ENCODE measurements around the gene NUP93.

NUP93 gene

DNA sequence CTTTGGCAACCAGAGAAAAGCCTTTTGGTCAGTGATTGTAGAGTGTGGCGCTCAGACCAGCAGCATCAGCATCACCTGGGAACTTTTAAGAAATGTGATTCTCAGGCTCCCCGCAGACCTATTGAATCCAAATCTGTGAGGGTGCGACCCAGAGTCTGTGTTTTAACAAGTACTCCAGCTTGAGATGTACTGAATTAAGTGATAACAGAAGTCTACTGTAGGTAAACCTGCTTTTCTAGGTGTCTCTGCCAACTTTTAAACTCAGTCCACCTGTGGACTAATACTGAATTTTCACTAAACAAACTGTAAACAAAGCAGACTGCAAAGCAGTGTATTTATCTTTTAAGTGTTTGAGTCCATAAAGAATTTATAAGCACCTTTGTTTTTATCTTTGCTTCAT, 43.6 kb downstream of the NUP93 start:
- H3K4me1 ChIP-seq, result peaks cover 0 to 30% (median 18%) of the 10 kb centered on the region in 4 donors
- intact Hi-C loops (cut with DNase I; ENCODE audit: low total_unique reads), result no loop called here

GRCh38 chr16:56774016-56774680, 44.2 kb downstream of the NUP93 start:
- Histone ChIP-seq H3K27me3 (no peaks in the 10 kb centered on the region), H3K4me3 (no peak overlapping the region), H3K4me1 (peaks cover 0 to 30% (median 18%) of the 10 kb centered on the region in 4 donors), H3K27ac (no peak overlapping the region), H3K9me3 (no peaks in the 10 kb centered on the region), H3K36me3 (no peaks in the 10 kb centered on the region)
- TF ChIP-seq CTCF (IDR thresholded peaks at IDR 0.05), result no peak
- DNase-seq, result no peak
- intact Hi-C loops (cut with DNase I; ENCODE audit: low total_unique reads), result no loop called here

More for the DNA sequence above, 43.6 kb downstream of the NUP93 start:
- no peak for DNase-seq
- Histone ChIP-seq H3K9me3 (no peaks in the 10 kb centered on the region), H3K27me3 (no peaks in the 10 kb centered on the region), H3K4me3 (no peak overlapping the region), H3K36me3 (no peaks in the 10 kb centered on the region), H3K27ac (no peak overlapping the region)
- no peak for TF ChIP-seq CTCF (IDR thresholded peaks at IDR 0.05)

DNA sequence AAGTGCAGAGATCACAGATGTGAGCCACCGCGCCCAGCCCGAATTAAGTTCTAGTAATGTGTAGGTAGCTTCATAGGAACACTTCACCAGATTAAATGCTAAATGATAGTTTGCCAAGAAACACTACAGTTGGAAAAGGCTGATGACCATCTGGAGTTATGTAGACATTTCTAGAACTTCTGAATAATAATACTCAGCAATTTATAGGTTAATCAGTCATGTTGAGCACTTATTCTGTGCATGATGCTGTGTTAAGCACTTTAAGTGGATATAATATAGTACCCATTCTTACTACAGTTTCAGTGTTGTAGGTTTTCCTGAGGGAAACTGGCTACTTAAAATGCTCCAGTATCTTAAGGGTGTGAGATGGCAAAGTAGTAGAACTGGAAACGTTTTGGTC, 45.2 kb downstream of the NUP93 start:
- no peak for TF ChIP-seq CTCF (IDR thresholded peaks at IDR 0.05)
- H3K36me3 ChIP-seq, result no peaks in the 10 kb centered on the region
- no peaks in the 10 kb centered on the region for H3K27me3 ChIP-seq
- intact Hi-C loops (cut with DNase I; ENCODE audit: low total_unique reads), result no loop called here
- H3K27ac ChIP-seq, result no peak overlapping the region
- no peaks in the 10 kb centered on the region for H3K9me3 ChIP-seq
- no peak overlapping the region for H3K4me3 ChIP-seq
- no peak for DNase-seq
- peaks cover 0 to 30% (median 18%) of the 10 kb centered on the region in 4 donors for H3K4me1 ChIP-seq

GRCh38 chr16:56776562-56776961, 46.6 kb downstream of the NUP93 start:
- Histone ChIP-seq H3K4me1 (peaks cover 0 to 23% (median 16%) of the 10 kb centered on the region in 4 donors), H3K4me3 (no peak overlapping the region), H3K36me3 (no peaks in the 10 kb centered on the region), H3K27ac (no peak overlapping the region), H3K27me3 (no peaks in the 10 kb centered on the region), H3K9me3 (no peaks in the 10 kb centered on the region)
- intact Hi-C loops (cut with DNase I; ENCODE audit: low total_unique reads), result no loop called here
- no peak for DNase-seq
- no peak for TF ChIP-seq CTCF (IDR thresholded peaks at IDR 0.05)

- Histone ChIP-seq H3K4me3 (no peak overlapping the region), H3K36me3 (no peaks in the 10 kb centered on the region), H3K9me3 (no peaks in the 10 kb centered on the region), H3K4me1 (peaks cover 0 to 19% (median 14%) of the 10 kb centered on the region in 4 donors), H3K27ac (no peak overlapping the region), H3K27me3 (no peaks in the 10 kb centered on the region)
- no peak for TF ChIP-seq CTCF (IDR thresholded peaks at IDR 0.05)
- DNase-seq, result no peak
- intact Hi-C loops (cut with DNase I; ENCODE audit: low total_unique reads), result no loop called here
Measured at GRCh38 chr16:56777001-56777400, 47.1 kb downstream of the NUP93 start.

Data from tibial artery (tissue), 4 donors.